NCI-H2081 (cell line): Measurements from ENCODE around the gene PRKAR1B.
"Not testable (repeated sequence)": the region's sequence is repeated elsewhere in the genome, so short reads cannot be mapped to it uniquely, and the experiment has no call there.

Source experiments
- DNase-seq, 2 experiments: peaks; one replicate each; lab custom pipeline; 2025; lab: John Stamatoyannopoulos, UW

Gene PRKAR1B

DNA sequence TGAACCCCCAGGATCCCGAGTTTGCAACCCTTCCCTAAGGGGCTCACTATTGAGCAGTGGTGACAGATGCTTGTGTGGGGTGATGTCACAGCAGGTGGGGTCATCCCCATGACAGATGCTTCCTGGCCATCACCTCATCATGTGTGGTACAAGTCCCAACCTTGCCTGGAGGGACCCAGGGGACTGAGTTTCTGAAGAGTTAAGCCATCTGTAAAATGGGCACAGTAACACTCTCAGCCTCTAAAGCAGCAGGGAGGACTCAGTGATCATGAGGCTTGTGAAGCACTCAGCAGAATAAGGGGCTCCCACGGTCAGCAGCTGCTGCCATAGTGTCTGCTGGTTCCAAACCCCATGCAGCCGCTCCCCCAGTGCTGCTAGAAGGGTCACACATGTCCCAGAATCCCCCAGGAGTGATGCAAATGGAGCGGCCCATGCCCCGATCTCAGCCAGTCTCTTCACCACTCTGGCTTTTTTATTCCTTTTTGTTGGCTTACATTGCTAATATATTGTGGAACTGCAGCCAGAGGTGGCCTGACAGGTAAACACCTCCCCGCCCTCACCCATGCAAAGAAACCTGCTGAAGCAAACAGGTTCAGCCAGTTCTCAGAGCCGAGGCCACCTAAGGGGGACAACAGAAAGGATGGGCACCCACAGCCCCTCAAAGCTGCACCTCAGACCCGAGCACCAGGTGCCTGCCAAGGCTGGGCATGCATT, 105.4 kb downstream of the PRKAR1B start:
- no peak for DNase-seq

DNA sequence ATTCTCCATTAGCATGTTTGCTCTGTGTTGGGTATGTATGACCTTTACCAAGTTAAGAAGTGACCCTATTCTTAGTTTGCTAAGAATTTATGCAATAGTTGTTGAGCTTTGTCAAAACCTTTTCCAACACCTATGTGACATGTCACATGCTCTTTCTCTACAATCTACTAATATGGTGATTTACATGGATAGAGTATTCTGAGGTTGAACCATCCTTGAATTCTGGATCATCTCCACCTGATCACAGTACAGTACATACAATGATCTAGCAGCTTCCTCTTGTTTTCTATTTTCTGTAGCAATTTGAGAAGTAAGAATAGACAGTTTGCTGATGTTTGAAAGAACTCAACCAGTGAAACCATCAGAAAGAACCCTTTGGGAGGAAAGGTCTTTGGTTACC, 106.2 kb downstream of the PRKAR1B start:
- no peak for DNase-seq

DNA sequence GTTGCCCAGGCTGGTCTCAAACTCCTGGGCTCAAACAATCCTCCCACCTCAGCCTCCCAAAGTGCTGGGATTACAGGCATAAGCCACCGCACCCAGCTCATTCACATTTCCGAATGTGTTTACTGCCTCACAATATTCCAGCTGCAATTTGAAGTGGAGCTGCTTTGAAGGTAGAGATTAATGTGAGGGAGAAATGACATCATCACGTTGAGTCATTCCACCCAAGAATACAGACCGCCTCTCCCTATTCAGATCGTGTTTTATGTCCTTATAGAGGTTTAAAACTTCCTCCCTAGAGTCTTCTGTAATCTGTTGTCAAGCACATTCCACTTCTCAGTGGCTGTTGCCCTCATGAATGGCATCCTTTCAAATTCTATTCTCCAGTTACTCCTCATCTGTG, 107.0 kb downstream of the PRKAR1B start:
- no peak for DNase-seq

DNA sequence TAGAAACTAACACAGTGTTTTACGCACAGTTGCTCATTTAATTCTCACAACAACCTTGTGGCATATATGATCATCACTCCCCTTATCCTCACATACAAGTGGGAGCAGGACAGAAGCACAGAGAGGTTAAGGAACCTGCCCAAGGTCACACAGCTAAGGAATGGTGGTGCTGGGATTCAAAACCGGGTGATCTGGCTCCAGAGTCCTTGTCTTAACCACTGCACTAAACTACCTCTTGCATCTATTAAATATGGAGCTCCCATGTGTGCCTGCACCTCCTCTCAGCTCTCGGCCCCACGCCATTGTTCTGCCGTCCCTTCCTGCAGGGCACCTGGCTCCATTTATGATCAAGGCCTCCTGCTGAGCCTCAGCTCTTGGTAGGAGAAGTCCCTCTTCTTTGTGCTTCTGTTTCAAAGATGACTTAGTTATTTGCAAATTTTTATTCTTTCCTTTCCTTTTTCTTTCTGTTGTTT, 107.7 kb downstream of the PRKAR1B start:
- DNase-seq: no peak

DNA sequence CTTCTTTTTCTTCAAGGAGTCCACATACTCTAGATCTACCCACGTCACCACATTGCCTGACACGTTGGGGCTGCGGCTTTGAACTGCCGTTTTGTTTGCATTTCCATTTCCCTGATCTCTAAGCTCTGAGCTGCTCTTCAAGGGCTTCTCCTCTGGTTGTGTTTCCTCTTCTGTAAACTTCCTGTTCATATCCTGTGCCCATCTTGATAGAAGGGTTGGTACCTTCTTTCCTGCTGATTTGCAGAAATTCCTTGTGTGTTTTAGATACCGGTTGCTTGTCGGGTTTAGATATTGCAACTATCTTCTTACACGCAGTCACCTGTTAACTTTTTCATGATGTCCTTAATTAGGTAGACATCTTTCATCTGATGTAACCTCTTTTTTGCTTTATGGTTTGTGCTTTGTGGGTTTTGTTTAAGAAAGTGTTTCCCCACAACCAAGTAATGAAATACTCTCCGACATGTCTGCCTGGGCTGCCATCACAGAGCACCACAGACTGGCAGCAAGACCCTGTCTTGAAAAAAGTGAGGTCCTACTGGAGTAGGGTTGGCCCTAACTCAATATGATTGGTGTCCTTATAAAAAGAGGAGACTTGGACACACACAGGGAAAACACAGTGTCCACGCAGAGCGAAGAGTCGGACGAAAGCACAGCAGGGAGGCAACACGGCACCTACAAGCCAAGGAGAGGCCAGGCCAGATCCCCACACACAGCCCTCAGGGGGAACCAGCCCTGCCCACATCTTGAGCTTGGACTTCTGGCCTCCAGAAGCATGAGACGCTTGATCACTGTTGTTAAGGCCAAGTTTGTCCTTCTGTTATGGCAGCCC, 108.3 kb downstream of the PRKAR1B start:
- no peak for DNase-seq

DNA sequence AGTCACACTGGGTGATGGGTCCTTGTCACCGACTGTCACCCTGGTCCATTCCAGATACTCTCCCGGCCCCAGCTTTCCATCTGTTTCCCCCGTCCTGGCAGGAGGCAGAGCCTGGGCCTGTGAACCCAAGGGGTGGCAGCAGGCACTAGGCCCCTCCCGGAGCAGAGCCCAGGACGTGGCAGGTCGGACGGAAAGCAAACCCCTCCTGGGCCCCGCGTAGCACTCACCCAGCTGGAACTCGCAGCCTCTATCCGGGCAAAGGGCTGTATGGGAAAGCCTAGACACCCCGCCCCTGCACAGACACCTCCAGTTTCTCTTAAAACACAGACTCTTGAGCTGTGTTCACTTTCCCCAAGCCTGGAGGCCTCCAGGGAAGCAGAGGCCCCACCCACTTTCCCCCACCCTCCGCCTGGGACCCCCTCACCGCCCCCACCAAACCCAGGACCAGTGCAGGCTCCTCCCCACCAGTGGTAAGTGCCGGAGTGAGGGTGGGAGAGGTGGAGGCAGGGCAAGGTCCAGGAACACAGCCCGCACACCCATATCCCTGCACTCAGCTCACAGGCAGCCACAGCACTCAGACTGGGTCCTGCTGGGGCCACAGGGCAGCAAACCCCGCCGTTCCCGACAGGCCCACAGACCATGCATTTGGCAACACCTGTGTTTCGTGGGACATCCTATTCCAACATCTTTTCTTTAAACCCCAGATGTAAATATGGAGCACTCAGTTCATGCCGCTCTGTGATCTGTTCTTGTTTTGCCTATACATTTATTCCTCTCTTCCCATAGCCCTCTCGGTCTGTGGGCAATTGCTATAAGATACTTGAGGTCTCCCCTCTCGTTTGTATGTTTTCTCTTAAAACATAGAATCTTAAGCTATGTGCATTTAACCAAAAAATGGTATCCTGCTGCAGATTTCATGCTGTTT, 109.2 kb downstream of the PRKAR1B start:
- no peak for DNase-seq

DNA sequence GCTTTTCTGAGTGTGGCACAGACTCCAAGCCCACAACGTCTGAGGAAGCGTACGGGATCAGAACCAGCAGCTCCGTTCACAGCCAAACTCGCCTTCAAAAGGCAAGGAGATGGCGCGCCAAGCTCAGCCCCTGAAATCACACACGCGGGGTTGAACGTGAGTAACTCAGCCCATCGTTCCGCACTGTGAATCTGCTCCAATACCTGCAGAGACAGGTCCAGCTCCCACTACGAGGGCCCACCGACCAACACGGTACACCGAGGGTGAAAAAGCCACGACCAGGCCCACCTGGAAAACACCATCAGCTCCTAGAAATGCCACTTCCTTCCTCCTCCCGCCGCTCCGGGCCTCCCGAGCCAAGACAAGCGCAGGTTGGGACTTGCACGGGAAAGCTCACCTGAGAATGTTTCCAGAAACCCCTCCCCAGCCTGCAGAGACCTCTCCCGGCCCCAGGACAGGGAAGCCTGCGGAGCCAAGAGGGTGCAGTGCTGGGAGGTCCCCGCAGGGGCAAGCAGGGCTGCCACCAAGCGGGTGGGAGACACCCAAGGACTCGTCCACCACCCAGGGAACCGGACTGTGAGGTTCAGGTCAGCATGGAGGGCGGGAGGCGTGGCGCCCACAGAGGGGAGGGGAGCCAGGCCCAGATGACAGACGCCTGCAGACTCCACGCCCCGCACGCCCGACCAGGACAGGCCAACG, 113.5 kb downstream of the PRKAR1B start:
- no peak for DNase-seq

DNA sequence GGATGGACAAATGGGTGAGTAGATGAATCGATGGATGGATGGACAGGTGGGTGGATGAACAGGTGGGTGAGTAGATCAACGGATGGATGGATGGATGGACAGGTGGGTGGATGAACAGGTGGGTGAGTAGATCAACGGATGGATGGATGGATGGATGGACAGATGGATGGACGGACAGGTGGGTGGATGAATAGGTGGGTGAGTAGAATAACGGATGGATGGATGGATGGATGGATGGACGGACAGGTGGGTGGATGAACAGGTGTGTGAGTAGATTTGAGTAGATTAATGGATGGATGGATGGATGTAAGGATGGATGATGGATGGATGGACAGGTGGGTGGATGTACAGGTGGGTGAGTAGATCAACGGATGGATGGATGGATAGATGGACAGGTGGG, 115.2 kb downstream of the PRKAR1B start:
- DNase-seq: not testable (repeated sequence)

DNA sequence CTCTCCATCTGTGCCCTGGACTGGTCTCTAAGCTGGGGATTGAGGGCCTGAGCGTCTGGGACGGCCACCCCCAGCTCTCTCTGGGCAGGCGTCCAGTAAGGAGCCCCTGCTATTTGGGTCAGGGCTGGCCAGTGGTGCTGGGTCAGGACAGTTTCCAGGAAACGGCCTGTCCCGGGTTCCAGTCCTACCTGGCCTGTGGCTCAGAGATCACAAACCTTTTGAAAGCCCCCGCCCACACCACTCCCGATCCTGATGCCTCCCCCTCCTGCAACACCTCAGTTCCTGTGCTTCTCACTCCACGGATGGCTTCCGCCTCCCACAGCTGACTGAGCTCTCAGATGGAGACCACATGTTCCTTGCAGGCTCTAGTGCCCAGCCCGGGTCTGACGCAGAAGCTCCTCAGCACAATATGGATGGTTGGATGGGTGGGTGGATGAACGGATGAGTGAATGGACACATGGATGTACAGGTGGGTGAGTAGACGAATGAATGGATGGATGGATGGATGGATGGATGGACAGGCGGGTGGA, 115.7 kb downstream of the PRKAR1B start:
- DNase-seq: no peak

DNA sequence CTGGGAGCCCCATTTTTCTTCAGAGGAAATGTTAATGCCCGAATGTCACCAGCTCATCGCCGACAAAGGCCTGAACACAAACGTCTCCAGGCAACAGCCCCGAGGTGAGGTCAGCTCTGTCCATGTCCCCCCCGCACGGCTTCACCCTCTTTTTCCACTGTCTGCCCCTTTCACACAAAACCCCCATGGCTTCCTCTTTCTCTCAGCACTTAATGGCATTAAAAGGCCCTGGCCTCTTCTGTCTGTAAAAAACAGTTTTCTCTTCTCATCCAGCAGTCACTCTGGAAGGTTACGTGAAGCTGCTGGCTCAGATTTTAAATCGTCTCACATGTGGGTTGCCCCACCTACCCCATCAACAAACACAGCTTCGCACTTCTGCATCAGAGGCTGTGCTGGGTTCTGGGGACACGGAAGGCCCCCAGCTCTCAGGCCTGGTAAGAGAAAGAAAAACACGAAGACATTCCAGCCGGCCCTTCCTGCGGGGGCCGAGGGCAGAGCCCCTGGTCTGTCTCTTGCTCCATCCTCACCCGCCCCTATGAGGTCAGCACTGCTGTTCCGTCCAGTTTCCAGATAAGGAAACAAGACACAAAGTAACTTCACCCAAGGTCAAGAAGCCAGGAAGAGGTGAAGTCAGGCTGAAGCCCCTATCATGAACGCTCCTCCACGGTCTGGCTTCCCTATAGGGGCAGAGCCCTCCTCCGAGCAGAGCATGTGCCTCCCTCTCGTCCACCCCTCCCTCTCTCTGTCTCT, 116.4 kb downstream of the PRKAR1B start:
- no peak for DNase-seq

DNA sequence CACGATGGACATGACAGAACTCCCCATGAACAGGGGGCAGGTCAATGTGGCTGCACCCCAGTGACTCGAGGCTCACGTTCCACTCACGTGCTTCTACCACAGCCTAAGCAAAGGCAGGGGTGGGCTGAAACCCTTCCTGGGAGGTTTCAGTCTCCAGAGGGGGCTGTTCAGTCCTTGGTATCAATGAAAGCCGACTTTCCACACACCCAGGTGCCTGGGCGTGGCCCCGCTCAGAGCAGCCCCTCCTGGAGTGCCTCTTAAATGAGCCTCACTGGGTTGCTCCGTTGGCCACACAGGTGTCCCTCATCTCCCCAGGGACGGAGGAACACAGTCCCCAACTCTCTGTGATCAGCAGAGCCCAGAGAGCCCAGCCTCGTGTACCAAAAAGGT, 116.9 kb downstream of the PRKAR1B start:
- DNase-seq: no peak

DNA sequence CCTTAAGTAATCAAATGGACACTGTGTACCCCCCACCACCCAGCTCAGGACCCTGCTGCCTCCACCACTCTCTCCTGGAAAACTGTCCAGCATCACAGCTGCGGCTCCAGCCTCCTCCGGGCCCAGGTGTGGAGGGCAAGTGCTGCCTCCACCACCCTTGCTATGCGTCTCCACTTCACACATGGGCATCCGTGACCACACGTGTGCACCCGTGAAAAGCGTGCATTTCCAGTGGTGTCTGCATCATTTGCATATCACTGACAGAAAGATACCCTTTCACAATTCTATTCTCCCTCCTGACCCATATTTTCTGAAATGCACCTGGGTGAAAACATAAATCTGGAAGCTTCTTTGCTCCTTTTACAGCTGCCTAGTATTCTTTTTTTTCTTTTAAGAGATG, 117.7 kb downstream of the PRKAR1B start:
- DNase-seq: no peak

DNA sequence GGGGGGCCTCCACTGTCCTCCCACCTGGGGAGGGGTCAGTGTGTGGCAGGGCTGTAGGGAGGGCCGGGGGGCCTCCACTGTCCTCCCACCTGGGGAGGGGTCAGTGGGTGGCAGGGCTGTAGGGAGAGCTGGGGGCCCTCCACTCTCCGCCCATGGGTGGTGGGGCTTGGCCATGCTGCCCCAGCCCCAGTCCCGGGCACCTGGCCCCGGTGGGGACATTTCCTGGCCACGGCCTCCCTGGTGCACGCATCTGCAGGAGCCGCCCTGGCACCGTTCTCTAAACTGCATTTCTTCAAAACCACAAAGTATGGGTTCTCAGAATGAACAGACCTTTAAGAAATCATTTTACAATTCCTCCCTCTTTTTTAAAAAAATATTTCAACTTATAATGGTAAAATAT, 118.1 kb downstream of the PRKAR1B start:
- DNase-seq: no peak

DNA sequence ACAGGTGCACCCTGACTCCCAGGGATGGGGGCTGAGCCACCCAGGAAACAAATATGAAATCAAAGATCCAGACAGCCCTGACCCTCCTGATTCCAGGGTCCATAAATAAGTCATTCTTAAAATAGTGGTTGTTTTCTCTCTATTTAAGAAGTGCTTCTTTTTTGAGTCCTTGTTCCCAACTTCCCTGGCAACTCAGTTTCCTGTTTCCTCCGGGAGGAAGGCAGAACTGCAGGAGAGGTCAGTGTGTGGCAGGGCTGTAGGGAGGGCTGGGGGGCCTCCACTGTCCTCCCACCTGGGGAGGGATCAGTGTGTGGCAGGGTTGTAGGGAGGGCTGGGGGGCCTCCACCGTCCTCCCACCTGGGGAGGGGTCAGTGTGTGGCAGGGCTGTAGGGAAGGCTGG, 118.7 kb downstream of the PRKAR1B start:
- DNase-seq: no peak

DNA sequence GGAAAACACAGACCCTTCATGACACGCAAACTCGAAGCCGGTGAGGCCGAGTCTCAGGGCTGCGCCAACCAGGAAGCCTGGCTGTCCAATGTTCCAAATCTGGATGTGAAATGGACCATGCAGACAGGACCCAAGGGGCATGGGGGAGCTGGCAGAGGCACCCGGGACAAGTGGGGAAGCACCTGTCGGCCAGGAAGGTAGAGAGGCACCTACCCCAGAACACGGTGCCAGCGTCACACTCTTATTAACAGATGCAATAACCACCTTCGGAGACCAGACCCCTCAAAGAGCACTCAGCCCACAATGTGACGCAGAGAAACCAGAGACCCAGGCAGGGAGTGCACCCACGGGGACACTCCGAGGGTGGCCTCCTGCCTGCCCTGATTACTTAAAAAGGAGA, 119.1 kb downstream of the PRKAR1B start:
- DNase-seq: no peak

DNA sequence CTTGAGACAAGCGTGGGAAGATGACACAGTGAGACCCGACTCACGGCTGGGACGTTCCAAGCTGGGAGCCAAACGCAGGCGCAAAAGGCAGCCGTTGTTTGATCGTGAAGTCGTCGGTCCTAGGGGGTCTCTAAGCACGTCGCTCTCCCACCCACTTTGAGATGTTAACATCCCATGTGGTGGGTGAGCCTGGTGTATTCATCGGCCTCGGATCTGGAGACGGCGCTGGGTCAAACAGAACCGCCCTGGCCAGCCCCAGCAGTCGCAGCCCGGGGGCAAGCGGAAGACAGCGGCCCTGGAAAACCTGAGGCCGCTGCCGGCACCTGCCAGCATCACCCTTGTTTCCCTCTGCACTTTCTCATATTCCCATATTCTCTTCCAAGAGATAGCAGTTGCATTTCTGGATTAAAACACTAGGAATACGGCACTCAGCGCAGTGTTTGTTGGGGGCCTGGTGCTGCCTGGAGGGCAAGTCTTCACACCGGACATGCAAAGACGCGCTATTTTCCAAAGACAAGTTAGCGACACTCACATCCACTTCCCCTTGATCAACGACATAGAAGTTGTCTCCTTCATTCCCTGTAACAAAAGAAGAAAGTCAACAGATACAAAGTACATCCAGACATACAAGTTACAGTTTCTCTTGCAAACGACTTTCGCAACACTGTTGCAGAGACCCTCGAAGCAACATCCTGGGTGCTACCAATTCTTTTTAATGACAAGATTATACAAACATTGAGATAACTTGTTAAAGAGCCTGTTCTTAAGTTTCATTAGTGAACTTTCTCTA, 121.2 kb downstream of the PRKAR1B start:
- DNase-seq: no peak

DNA sequence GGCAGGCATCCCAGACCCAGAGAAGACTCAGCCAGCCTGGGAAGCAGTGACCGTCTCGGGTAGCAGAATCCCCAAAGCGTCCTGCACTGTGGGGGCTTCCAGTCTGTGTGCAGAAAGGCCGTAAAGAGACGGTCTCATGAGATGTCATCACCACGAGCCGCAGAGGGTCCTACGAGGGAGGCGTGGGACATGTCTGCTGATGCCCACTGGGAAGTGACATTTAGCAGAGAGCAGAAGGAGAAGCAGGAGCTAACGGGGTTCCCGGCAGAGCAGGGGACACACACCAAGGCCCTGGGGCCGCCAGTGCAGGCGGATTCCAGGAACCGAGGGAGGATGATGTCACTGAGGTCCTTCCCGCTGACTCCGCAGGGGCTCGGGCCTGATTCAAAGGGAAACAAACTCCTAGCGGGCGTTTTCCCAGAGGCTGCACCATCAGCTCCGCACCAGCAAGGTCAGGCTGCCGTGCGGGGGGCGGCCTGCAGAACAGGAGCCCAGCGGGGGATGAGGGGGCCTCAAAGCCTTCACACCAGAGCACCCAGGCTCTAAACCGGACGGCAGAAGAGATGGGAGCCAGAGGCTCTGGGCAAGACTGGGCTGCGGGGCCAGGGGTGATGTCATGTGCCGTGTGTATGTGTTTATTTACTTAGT, 122.1 kb downstream of the PRKAR1B start:
- DNase-seq: no peak

DNA sequence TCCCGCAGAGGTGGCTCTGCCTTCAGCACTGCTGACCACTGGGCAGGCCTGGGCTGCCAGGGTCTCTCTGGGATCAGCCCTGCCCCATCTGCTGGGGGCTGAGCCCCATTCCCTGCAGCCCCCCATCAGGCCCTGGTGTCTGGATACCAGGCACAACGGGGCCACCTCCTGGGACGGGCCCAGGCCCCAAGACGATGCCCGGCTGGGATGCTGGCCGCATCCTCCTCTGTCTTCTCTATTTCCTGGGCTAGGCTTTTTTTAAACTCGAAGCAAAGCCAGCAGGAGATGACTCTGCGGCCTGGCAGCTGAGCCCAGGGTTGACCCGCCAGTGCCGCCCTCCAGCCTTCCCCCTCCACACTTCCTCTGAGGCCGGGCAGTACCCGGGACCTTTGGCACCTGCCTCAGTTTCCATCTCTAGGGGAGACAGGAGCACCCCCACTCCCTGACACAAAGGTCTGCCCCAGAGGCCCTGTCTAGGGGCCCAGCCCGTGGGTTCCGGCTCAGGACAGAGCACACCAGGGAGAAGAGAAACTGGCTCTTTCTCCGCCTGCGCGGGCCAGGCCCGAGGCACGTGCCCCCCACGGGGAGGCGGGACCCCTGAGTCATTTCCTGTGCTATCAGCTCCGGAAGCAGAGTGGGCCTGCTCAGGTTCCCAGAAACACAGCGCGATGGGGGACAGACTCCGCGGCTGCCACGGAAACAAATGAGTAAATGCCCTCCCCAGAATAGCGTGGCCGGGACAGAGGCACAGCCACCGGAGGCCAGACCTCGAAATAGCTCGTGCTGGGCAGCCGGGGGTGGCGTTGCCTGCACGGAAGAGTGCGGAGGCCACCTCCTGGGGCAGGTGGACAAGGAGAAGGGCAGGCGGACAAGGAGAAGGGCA, 122.8 kb downstream of the PRKAR1B start:
- no peak for DNase-seq
